Transverse colon (tissue), 4 donors: ENCODE results near the gene ARHGAP24.

ENCODE experiments used
- CTCF ChIP-seq, 5 experiments: fragments of 200-600 bp in 3 of 5; fragments of 450-650 bp in 2 of 5; sonication (generic) in 3 of 5; IDR thresholded peaks; 1 replicate in 2 of 5; 2 replicates in 3 of 5; pipeline ENCODE4 v1.5.1; 2016 to 2017; ENCODE audit warnings: antibody characterized with exemption in 5 of 5, inconsistent platforms in 3 of 5, mild to moderate bottlenecking in 2 of 5, moderate library complexity in 1 of 5
- POLR2AphosphoS5 ChIP-seq, 3 donors: sonication (generic); formaldehyde crosslinking; IDR thresholded peaks; one replicate each; pipeline ENCODE4 v1.6.1; 2016; ENCODE audit warnings: antibody characterized with exemption in 3 of 3

DNA sequence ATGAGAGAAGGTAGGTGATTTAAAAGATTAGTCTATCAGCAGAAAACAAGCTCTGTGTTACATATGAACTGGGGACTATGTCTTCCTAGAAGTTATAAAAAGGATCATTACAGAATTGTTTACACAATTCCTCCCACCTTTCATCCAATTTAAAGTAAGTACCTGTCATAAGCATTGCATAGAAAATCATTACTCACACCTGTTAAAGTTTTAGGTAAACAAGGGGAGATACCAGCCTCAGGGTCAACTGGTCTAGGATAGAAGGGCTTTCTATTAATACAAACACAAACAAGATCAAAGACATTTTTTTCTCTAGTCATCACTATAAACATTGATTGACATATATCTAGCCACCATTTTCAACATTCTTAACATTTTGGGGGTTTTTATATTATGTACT lies 333.9 kb downstream of the ARHGAP24 start:
- no peak for TF ChIP-seq POLR2AphosphoS5 (IDR thresholded peaks at IDR 0.05)
- TF ChIP-seq CTCF (IDR thresholded peaks at IDR 0.05), result no peak
